DND-41 (cell line): ENCODE results near the gene NTN1.

ENCODE experiments used
- ATAC-seq: fragments of 200-7000 bp; cut with Tn5 transposase; 3 replicates; pipeline ENCODE4 v1.9.1; 2021; ENCODE audit warnings: low read depth; ENCODE audit not compliant: insufficient read depth
- DNase-seq: peaks from one replicate; pipeline ENCODE4 v3.0.0-alpha.2; 2020
- H2AFZ ChIP-seq: 2 replicates; pipeline ENCODE4 v1.6.0; 2012; ENCODE audit warnings: low read depth, low read length
- H3K27ac ChIP-seq: 2 replicates; pipeline ENCODE4 v1.5.1; 2012; ENCODE audit warnings: low read length, inconsistent platforms
- H3K27me3 ChIP-seq: fragments of 200-600 bp; sonication (generic); 2 replicates; pipeline ENCODE4 v1.6.0; 2012; ENCODE audit warnings: low read length, mild to moderate bottlenecking, inconsistent platforms; ENCODE audit not compliant: insufficient read depth, poor library complexity
- H3K36me3 ChIP-seq: 2 replicates; pipeline ENCODE4 v1.5.1; 2012; ENCODE audit warnings: low read length, inconsistent platforms; ENCODE audit not compliant: insufficient read depth
- H3K4me1 ChIP-seq: 2 replicates; pipeline ENCODE4 v1.5.1; 2012; ENCODE audit warnings: mild to moderate bottlenecking, low read length; ENCODE audit not compliant: insufficient read depth
- H3K4me2 ChIP-seq: 2 replicates; pipeline ENCODE4 v1.6.0; 2012; ENCODE audit warnings: mild to moderate bottlenecking, moderate library complexity, low read length, inconsistent platforms; ENCODE audit not compliant: insufficient read depth
- H3K4me3 ChIP-seq, 2 experiments: fragments of 200-600 bp in 1 of 2; shearing (Covaris generic) in 1 of 2; 2 replicates each; pipeline ENCODE4 v1.5.1; 2012 to 2016; ENCODE audit warnings: inconsistent platforms in 2 of 2, low read length in 2 of 2, mild to moderate bottlenecking in 2 of 2, low read depth in 1 of 2, moderate library complexity in 1 of 2
- H3K79me2 ChIP-seq: 2 replicates; pipeline ENCODE4 v1.6.0; 2012; ENCODE audit warnings: low read length, inconsistent platforms; ENCODE audit not compliant: insufficient read depth
- H3K9ac ChIP-seq: 2 replicates; pipeline ENCODE4 v1.6.0; 2012; ENCODE audit warnings: low read depth, mild to moderate bottlenecking, inconsistent platforms, low read length, moderate library complexity
- H3K9me3 ChIP-seq: 2 replicates; pipeline ENCODE4 v1.5.1; 2012; ENCODE audit warnings: low read length, moderate library complexity, mild to moderate bottlenecking, inconsistent platforms; ENCODE audit not compliant: insufficient read depth, severe bottlenecking
- H4K20me1 ChIP-seq: 2 replicates; pipeline ENCODE4 v1.6.0; 2012; ENCODE audit warnings: low read length; ENCODE audit not compliant: insufficient read depth
- CTCF ChIP-seq: IDR thresholded peaks from 2 replicates; pipeline ENCODE4 v1.5.1; 2012; ENCODE audit warnings: borderline replicate concordance, low read length, moderate library complexity, mild to moderate bottlenecking; ENCODE audit not compliant: poor library complexity, severe bottlenecking; ENCODE audit errors: extremely low read depth
- EZH2 ChIP-seq: IDR thresholded peaks from 3 replicates; pipeline ENCODE4 v1.6.1; 2012; ENCODE audit warnings: borderline replicate concordance, low read depth, mild to moderate bottlenecking, moderate library complexity, low read length, inconsistent platforms; ENCODE audit not compliant: severe bottlenecking

Gene NTN1

GRCh38 chr17:9021992-9022572 is 772 bp downstream of the NTN1 start:
- TF ChIP-seq EZH2 = no peak
- TF ChIP-seq CTCF = no peak
- Histone ChIP-seq H3K79me2 (no peaks in the 10 kb centered on the region), H3K36me3 (no peaks in the 10 kb centered on the region), H3K9me3 (no peaks in the 10 kb centered on the region), H3K4me3 (peak overlapping the region; percentile 6 to 93; a peak in 3 of 4 replicates), H3K27ac (no peak overlapping the region), H3K4me2 (peak overlapping the region; percentile 98), H3K27me3 (no peaks in the 10 kb centered on the region), H4K20me1 (no peaks in the 10 kb centered on the region), H2AFZ (peak overlapping the region; percentile 71), H3K9ac (peak overlapping the region; percentile 72), H3K4me1 (peaks cover 21% of the 10 kb centered on the region)
- ATAC-seq = no peak
- DNase-seq = no peak

DNA sequence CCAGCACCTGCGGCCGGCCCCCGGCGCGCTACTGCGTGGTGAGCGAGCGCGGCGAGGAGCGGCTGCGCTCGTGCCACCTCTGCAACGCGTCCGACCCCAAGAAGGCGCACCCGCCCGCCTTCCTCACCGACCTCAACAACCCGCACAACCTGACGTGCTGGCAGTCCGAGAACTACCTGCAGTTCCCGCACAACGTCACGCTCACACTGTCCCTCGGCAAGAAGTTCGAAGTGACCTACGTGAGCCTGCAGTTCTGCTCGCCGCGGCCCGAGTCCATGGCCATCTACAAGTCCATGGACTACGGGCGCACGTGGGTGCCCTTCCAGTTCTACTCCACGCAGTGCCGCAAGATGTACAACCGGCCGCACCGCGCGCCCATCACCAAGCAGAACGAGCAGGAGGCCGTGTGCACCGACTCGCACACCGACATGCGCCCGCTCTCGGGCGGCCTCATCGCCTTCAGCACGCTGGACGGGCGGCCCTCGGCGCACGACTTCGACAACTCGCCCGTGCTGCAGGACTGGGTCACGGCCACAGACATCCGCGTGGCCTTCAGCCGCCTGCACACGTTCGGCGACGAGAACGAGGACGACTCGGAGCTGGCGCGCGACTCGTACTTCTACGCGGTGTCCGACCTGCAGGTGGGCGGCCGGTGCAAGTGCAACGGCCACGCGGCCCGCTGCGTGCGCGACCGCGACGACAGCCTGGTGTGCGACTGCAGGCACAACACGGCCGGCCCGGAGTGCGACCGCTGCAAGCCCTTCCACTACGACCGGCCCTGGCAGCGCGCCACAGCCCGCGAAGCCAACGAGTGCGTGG is 1.5 kb downstream of the NTN1 start:
- H2AFZ ChIP-seq = no peak overlapping the region
- no peak for DNase-seq
- no peaks in the 10 kb centered on the region for H3K79me2 ChIP-seq
- no peak overlapping the region for H3K27ac ChIP-seq
- ATAC-seq = no peak
- no peaks in the 10 kb centered on the region for H3K27me3 ChIP-seq
- H3K4me1 ChIP-seq = peaks cover 17% of the 10 kb centered on the region
- H3K4me2 ChIP-seq = 0 out of 2 replicates have a peak overlapping the region, but pooled peaks have one; percentile 2
- H3K9me3 ChIP-seq = no peaks in the 10 kb centered on the region
- no peak for TF ChIP-seq CTCF
- no peak for TF ChIP-seq EZH2
- no peak overlapping the region for H3K4me3 ChIP-seq
- H3K36me3 ChIP-seq = no peaks in the 10 kb centered on the region
- H4K20me1 ChIP-seq = no peaks in the 10 kb centered on the region
- no peak overlapping the region for H3K9ac ChIP-seq

- H3K4me1 ChIP-seq = peaks cover 17% of the 10 kb centered on the region
- H2AFZ ChIP-seq = no peak overlapping the region
- no peaks in the 10 kb centered on the region for H4K20me1 ChIP-seq
- H3K9me3 ChIP-seq = no peaks in the 10 kb centered on the region
- no peaks in the 10 kb centered on the region for H3K36me3 ChIP-seq
- H3K27ac ChIP-seq = no peak overlapping the region
- TF ChIP-seq CTCF (no peak), EZH2 (no peak)
- ATAC-seq = no peak
- H3K4me2 ChIP-seq = no peak overlapping the region
- DNase-seq = no peak
- H3K27me3 ChIP-seq = no peaks in the 10 kb centered on the region
- no peak overlapping the region for H3K4me3 ChIP-seq
- H3K9ac ChIP-seq = no peak overlapping the region
- no peaks in the 10 kb centered on the region for H3K79me2 ChIP-seq
Observed at GRCh38 chr17:9023392-9024218, 2.3 kb downstream of the NTN1 start.
